Body of pancreas (tissue), 4 donors: Measurements from ENCODE around the gene SRPK3.

Experiments
- POLR2A ChIP-seq, 3 donors: fragments of 450-650 bp; IDR thresholded peaks; one replicate each; pipeline ENCODE4 v1.6.1; 2016; ENCODE audit warnings: antibody characterized with exemption in 3 of 3, mild to moderate bottlenecking in 2 of 3
- TF ChIP-seq, protein P1 (sequence below), 7 experiments: fragments of 450-650 bp in 4 of 7; fragments of 200-600 bp in 3 of 7; sonication (generic) in 3 of 7; IDR thresholded peaks; one replicate each; pipeline ENCODE4 v1.5.1; 2016 to 2019; ENCODE audit warnings: antibody characterized with exemption in 7 of 7

DNA sequence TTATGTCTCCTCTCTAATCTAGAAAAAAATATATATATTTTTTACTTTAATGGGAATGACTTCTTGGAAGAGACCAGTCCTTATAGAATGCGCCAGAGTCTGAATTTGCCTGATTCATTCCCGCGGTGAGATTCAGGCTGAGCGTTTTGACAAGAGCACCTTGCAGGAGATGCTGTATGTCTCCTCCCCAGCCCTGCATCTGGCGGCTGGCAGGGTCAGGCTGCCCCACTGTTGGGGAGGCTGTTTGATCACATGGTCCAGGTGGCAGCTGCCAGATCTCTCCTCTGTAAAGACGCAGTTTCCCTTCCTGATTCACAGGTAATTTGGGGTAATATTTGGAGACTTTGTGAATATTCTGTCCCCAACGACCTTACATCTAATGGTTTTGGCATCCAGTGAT, 39.8 kb downstream of the SRPK3 start:
- TF ChIP-seq, protein P1, sequence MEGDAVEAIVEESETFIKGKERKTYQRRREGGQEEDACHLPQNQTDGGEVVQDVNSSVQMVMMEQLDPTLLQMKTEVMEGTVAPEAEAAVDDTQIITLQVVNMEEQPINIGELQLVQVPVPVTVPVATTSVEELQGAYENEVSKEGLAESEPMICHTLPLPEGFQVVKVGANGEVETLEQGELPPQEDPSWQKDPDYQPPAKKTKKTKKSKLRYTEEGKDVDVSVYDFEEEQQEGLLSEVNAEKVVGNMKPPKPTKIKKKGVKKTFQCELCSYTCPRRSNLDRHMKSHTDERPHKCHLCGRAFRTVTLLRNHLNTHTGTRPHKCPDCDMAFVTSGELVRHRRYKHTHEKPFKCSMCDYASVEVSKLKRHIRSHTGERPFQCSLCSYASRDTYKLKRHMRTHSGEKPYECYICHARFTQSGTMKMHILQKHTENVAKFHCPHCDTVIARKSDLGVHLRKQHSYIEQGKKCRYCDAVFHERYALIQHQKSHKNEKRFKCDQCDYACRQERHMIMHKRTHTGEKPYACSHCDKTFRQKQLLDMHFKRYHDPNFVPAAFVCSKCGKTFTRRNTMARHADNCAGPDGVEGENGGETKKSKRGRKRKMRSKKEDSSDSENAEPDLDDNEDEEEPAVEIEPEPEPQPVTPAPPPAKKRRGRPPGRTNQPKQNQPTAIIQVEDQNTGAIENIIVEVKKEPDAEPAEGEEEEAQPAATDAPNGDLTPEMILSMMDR (IDR thresholded peaks at IDR 0.05), result no peak
- TF ChIP-seq POLR2A (IDR thresholded peaks at IDR 0.05), result no peak
